Vagina (tissue), 2 donors: ENCODE data around the gene CDH4.

ENCODE experiments used
- POLR2A ChIP-seq, 2 donors: fragments of 450-650 bp; IDR thresholded peaks; one replicate each; pipeline ENCODE4 v1.6.1; 2017; ENCODE audit warnings: antibody characterized with exemption in 2 of 2, mild to moderate bottlenecking in 2 of 2, moderate library complexity in 2 of 2
- TF ChIP-seq, protein P1 (sequence below), 3 experiments: fragments of 450-650 bp in 2 of 3; fragments of 200-600 bp in 1 of 3; sonication (generic) in 1 of 3; IDR thresholded peaks; one replicate each; pipeline ENCODE4 v1.5.1; 2017 to 2019; ENCODE audit warnings: antibody characterized with exemption in 3 of 3, mild to moderate bottlenecking in 2 of 3, moderate library complexity in 2 of 3

DNA sequence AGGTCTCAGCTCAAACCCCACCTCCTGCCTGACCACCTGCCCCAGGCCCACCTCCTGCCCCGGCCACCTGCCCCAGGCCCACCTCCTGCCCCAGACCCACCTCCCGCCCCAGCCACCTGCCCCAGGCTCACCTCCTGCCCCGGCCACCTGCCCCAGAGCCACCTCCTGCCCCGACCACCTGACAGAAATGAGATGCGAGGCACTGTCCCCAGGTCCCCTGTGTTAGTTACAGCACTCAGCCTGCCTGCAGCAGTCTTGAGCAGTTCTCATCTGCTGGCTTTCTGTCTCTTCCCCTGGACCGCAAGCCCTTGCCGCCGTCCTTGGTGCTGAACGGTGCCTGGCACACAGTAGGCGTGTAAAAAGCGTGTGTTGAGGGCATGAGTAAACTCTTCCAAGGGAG lies 79.5 kb downstream of the CDH4 start:
- TF ChIP-seq POLR2A (IDR thresholded peaks at IDR 0.05) = no peak
- TF ChIP-seq, protein P1, sequence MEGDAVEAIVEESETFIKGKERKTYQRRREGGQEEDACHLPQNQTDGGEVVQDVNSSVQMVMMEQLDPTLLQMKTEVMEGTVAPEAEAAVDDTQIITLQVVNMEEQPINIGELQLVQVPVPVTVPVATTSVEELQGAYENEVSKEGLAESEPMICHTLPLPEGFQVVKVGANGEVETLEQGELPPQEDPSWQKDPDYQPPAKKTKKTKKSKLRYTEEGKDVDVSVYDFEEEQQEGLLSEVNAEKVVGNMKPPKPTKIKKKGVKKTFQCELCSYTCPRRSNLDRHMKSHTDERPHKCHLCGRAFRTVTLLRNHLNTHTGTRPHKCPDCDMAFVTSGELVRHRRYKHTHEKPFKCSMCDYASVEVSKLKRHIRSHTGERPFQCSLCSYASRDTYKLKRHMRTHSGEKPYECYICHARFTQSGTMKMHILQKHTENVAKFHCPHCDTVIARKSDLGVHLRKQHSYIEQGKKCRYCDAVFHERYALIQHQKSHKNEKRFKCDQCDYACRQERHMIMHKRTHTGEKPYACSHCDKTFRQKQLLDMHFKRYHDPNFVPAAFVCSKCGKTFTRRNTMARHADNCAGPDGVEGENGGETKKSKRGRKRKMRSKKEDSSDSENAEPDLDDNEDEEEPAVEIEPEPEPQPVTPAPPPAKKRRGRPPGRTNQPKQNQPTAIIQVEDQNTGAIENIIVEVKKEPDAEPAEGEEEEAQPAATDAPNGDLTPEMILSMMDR (IDR thresholded peaks at IDR 0.05) = no peak
